DOHH2 (cell line): ENCODE data around the gene GPX3.

ENCODE experiments used
- H3F3A ChIP-seq: fragments of 200-600 bp; sonication (generic), shearing (Covaris generic); 2 replicates; pipeline ENCODE4 v1.6.0; 2016; ENCODE audit warnings: antibody characterized with exemption, mild to moderate bottlenecking; ENCODE audit not compliant: control insufficient read depth, insufficient read depth
- H3K27ac ChIP-seq: fragments of 200-600 bp; sonication (generic); 2 replicates; pipeline ENCODE4 v1.5.1; 2014; ENCODE audit warnings: low read depth, mild to moderate bottlenecking, low read length, moderate library complexity
- H3K27me3 ChIP-seq: fragments of 200-600 bp; sonication (generic); 2 replicates; pipeline ENCODE4 v1.6.1; 2014; ENCODE audit warnings: mild to moderate bottlenecking, low read length, mixed read lengths; ENCODE audit not compliant: control insufficient read depth
- H3K36me3 ChIP-seq: fragments of 200-600 bp; sonication (generic); 2 replicates; pipeline ENCODE4 v1.6.1; 2014; ENCODE audit warnings: mild to moderate bottlenecking, low read length, moderate library complexity, mixed read lengths; ENCODE audit not compliant: control insufficient read depth
- H3K4me1 ChIP-seq: fragments of 200-600 bp; sonication (generic); 2 replicates; pipeline ENCODE4 v1.6.1; 2014; ENCODE audit warnings: mild to moderate bottlenecking, low read length, mixed read lengths; ENCODE audit not compliant: control insufficient read depth
- H3K4me2 ChIP-seq: fragments of 200-600 bp; sonication (generic); 2 replicates; pipeline ENCODE4 v1.6.0; 2014; ENCODE audit warnings: mild to moderate bottlenecking, low read length, moderate library complexity
- H3K4me3 ChIP-seq: fragments of 200-600 bp; sonication (generic); 2 replicates; pipeline ENCODE4 v1.5.1; 2014; ENCODE audit warnings: mild to moderate bottlenecking, low read length, mixed read lengths
- H3K79me2 ChIP-seq: fragments of 200-600 bp; sonication (generic); 2 replicates; pipeline ENCODE4 v1.6.1; 2014; ENCODE audit warnings: mild to moderate bottlenecking, low read length, mixed read lengths; ENCODE audit not compliant: control insufficient read depth
- H3K9me2 ChIP-seq: fragments of 200-600 bp; sonication (generic); replicated peaks from 2 replicates; pipeline ENCODE4 v1.6.1; 2014; ENCODE audit warnings: mild to moderate bottlenecking, low read length, mixed read lengths; ENCODE audit not compliant: control insufficient read depth
- H3K9me3 ChIP-seq: fragments of 200-600 bp; sonication (generic); 2 replicates; pipeline ENCODE4 v1.6.1; 2014; ENCODE audit warnings: antibody characterized with exemption, low read length, mixed read lengths; ENCODE audit not compliant: control insufficient read depth, insufficient read depth
- H4K20me1 ChIP-seq: fragments of 200-600 bp; sonication (generic); 2 replicates; pipeline ENCODE4 v1.6.0; 2014; ENCODE audit warnings: low read depth, mild to moderate bottlenecking, antibody characterized with exemption, low read length, moderate library complexity; ENCODE audit not compliant: control insufficient read depth, insufficient read depth
- CTCF ChIP-seq: fragments of 200-600 bp; sonication (generic); IDR thresholded peaks from one replicate; pipeline ENCODE4 v1.5.1; 2014; ENCODE audit warnings: antibody characterized with exemption, mild to moderate bottlenecking, low read depth, low read length; ENCODE audit not compliant: poor library complexity, severe bottlenecking
- EZH2phosphoT487 ChIP-seq: fragments of 200-600 bp; sonication (generic); IDR thresholded peaks from 2 replicates; pipeline ENCODE4 v1.6.1; 2017; ENCODE audit warnings: borderline replicate concordance, mild to moderate bottlenecking, antibody characterized with exemption, low read length, moderate library complexity, mixed read lengths

GPX3 gene

DNA sequence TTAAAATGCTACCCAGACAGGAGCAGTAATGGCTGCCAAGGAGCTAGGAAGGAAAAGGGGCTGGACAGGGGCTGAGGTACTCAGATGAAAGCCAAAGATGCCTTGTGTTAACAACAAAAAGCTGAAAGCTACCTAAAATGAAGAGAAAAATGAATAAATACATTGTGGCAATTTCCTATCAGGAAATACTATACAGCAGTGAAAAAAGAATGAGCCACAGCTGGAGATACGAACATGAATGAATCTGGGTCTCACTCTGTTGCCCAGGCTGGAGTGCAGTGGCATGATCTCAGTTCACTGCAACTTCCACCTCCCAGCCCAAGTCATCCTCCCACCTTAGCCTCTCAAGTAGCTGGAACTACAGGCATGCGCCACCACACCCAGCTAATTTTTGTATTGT lies 54.2 kb downstream of the GPX3 start:
- no peaks in the 10 kb centered on the region for H3K9me2 ChIP-seq
- no peak overlapping the region for H3K4me2 ChIP-seq
- peaks cover 100% of the 10 kb centered on the region for H3K79me2 ChIP-seq
- peaks cover 58% of the 10 kb centered on the region for H3K36me3 ChIP-seq
- no peaks in the 10 kb centered on the region for H3K27me3 ChIP-seq
- no peaks in the 10 kb centered on the region for H3F3A ChIP-seq
- TF ChIP-seq EZH2phosphoT487 (no peak), CTCF (no peak)
- no peaks in the 10 kb centered on the region for H3K9me3 ChIP-seq
- peaks cover 30% of the 10 kb centered on the region for H3K4me1 ChIP-seq
- H3K4me3 ChIP-seq = no peak overlapping the region
- no peak overlapping the region for H3K27ac ChIP-seq
- peaks cover 8% of the 10 kb centered on the region for H4K20me1 ChIP-seq

GRCh38 chr5:151075698-151076331 lies 55.4 kb downstream of the GPX3 start:
- Histone ChIP-seq H3K27ac (no peak overlapping the region), H3K36me3 (peaks cover 53% of the 10 kb centered on the region), H3K79me2 (peaks cover 100% of the 10 kb centered on the region), H3K9me3 (no peaks in the 10 kb centered on the region), H3F3A (no peaks in the 10 kb centered on the region), H3K4me1 (peaks cover 28% of the 10 kb centered on the region), H3K4me3 (no peak overlapping the region), H4K20me1 (peaks cover 4% of the 10 kb centered on the region; the same call in 1 of the 2 replicates), H3K9me2 (no peaks in the 10 kb centered on the region), H3K4me2 (no peak overlapping the region), H3K27me3 (no peaks in the 10 kb centered on the region)
- no peak for TF ChIP-seq CTCF
- no peak for TF ChIP-seq EZH2phosphoT487

DNA sequence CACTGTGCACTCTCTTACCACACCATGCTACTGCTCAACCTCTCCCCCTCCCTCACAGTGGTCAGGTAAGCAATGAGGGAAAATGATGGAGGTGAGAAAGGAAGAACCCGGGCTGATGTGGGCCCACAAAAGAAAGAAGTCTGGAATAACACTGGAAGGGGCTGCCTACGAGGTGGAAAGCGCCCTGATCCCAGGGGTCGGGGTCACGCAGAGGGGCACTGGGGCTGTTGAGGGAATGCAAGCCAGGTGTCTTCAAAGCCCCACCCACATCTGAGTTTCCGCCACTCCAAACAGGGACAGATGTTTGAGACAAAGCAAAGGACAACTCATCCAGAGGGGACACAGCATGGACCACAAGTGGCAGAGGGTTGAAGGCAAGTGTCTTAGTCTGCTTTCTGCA lies 56.2 kb downstream of the GPX3 start:
- no peaks in the 10 kb centered on the region for H3K9me3 ChIP-seq
- peaks cover 30% of the 10 kb centered on the region for H3K4me1 ChIP-seq
- H3K9me2 ChIP-seq = no peaks in the 10 kb centered on the region
- H4K20me1 ChIP-seq = peaks cover 4% of the 10 kb centered on the region; the same call in 1 of the 2 replicates
- peaks cover 97% of the 10 kb centered on the region for H3K79me2 ChIP-seq
- H3K4me3 ChIP-seq = no peak overlapping the region
- H3K27me3 ChIP-seq = no peaks in the 10 kb centered on the region
- H3K27ac ChIP-seq = no peak overlapping the region
- no peaks in the 10 kb centered on the region for H3F3A ChIP-seq
- no peak overlapping the region for H3K4me2 ChIP-seq
- peaks cover 50% of the 10 kb centered on the region for H3K36me3 ChIP-seq
- no peak for TF ChIP-seq CTCF
